ENCODE results near the gene PIEZO2. TPM values are rescaled to one million over a fixed set of nuclear protein-coding genes. Genes with fewer than 3 reads are reported as not detected.

The PIEZO2 gene
- total RNA-seq, 1 experiment from 2014 or later, result not detected

- H3K4me1 ChIP-seq (ENCODE audit: low read length), result no peaks in the 10 kb centered on the region
- H2AFZ ChIP-seq (ENCODE audit: low read length), result no peak overlapping the region
- no peaks in the 10 kb centered on the region for H4K20me1 ChIP-seq (ENCODE audit: insufficient read depth, low read depth, low read length)
- no peak overlapping the region for H3K4me2 ChIP-seq (ENCODE audit: low read depth, low read length, poor library complexity, severe bottlenecking)
- H3K9me3 ChIP-seq (ENCODE audit: low read length), result no peaks in the 10 kb centered on the region
- H3K4me3 ChIP-seq (ENCODE audit: low read length), result no peak overlapping the region
- H3K9me2 ChIP-seq (replicated peaks; ENCODE audit: insufficient read depth, low read length), result no peaks in the 10 kb centered on the region
- H3K36me3 ChIP-seq (ENCODE audit: insufficient read depth, low read length), result no peaks in the 10 kb centered on the region
- H3K9ac ChIP-seq (ENCODE audit: low read length), result no peak overlapping the region
- DNase-seq, result no peak
- H3K27me3 ChIP-seq (ENCODE audit: low read length), result no peaks in the 10 kb centered on the region
- H3K79me2 ChIP-seq (ENCODE audit: low read length), result no peaks in the 10 kb centered on the region
- no peak overlapping the region for H3K27ac ChIP-seq (ENCODE audit: low read length)
Observed at GRCh38 chr18:11033503-11033902, 115.9 kb downstream of the PIEZO2 start.

DNA sequence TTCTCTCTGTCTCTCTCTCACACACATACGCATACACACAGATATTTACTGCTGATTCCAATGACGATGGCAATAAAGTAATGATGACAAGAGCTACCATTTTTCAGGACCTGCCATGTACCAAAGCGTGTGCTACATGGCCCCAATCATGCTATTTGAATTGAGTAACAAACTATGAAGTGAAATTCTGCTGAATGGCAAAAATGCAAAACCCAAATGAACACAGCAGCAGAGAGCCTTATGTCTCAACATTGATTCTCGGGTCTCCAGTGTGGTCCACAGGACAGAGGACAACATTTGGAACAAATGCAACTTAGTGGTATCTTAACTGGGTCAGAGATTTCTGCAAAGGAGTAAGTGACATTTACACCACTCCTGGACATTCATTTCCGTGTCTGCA is 117.4 kb downstream of the PIEZO2 start:
- Histone ChIP-seq H3K9me2 (replicated peaks; ENCODE audit: insufficient read depth, low read length) (no peaks in the 10 kb centered on the region), H3K79me2 (ENCODE audit: low read length) (no peaks in the 10 kb centered on the region), H3K4me3 (ENCODE audit: low read length) (no peak overlapping the region)

GRCh38 chr18:11029021-11029420 is 120.3 kb downstream of the PIEZO2 start:
- Histone ChIP-seq H3K4me2 (ENCODE audit: low read depth, low read length, poor library complexity, severe bottlenecking) (no peak overlapping the region), H3K9me3 (ENCODE audit: low read length) (no peaks in the 10 kb centered on the region), H3K9ac (ENCODE audit: low read length) (no peak overlapping the region), H3K36me3 (ENCODE audit: insufficient read depth, low read length) (no peaks in the 10 kb centered on the region), H3K79me2 (ENCODE audit: low read length) (no peaks in the 10 kb centered on the region), H3K4me3 (ENCODE audit: low read length) (no peak overlapping the region), H3K27ac (ENCODE audit: low read length) (no peak overlapping the region), H3K4me1 (ENCODE audit: low read length) (no peaks in the 10 kb centered on the region), H3K9me2 (replicated peaks; ENCODE audit: insufficient read depth, low read length) (no peaks in the 10 kb centered on the region), H3K27me3 (ENCODE audit: low read length) (no peaks in the 10 kb centered on the region), H4K20me1 (ENCODE audit: insufficient read depth, low read depth, low read length) (no peaks in the 10 kb centered on the region), H2AFZ (ENCODE audit: low read length) (no peak overlapping the region)
- DNase-seq, result no peak

More for the DNA sequence above, 117.4 kb downstream of the PIEZO2 start:
- Histone ChIP-seq H3K4me2 (ENCODE audit: low read depth, low read length, poor library complexity, severe bottlenecking) (no peak overlapping the region), H3K4me1 (ENCODE audit: low read length) (no peaks in the 10 kb centered on the region), H4K20me1 (ENCODE audit: insufficient read depth, low read depth, low read length) (no peaks in the 10 kb centered on the region), H3K9ac (ENCODE audit: low read length) (no peak overlapping the region), H3K27me3 (ENCODE audit: low read length) (no peaks in the 10 kb centered on the region), H3K9me3 (ENCODE audit: low read length) (no peaks in the 10 kb centered on the region), H3K36me3 (ENCODE audit: insufficient read depth, low read length) (no peaks in the 10 kb centered on the region), H2AFZ (ENCODE audit: low read length) (no peak overlapping the region), H3K27ac (ENCODE audit: low read length) (no peak overlapping the region)
- DNase-seq, result no peak

GRCh38 chr18:11027862-11028261 is 121.5 kb downstream of the PIEZO2 start:
- no peak for DNase-seq
- Histone ChIP-seq H2AFZ (ENCODE audit: low read length) (no peak overlapping the region), H3K27ac (ENCODE audit: low read length) (no peak overlapping the region), H3K4me2 (ENCODE audit: low read depth, low read length, poor library complexity, severe bottlenecking) (no peak overlapping the region), H4K20me1 (ENCODE audit: insufficient read depth, low read depth, low read length) (no peaks in the 10 kb centered on the region), H3K27me3 (ENCODE audit: low read length) (no peaks in the 10 kb centered on the region), H3K36me3 (ENCODE audit: insufficient read depth, low read length) (no peaks in the 10 kb centered on the region), H3K4me1 (ENCODE audit: low read length) (no peaks in the 10 kb centered on the region), H3K4me3 (ENCODE audit: low read length) (no peak overlapping the region), H3K79me2 (ENCODE audit: low read length) (no peaks in the 10 kb centered on the region), H3K9me2 (replicated peaks; ENCODE audit: insufficient read depth, low read length) (no peaks in the 10 kb centered on the region), H3K9me3 (ENCODE audit: low read length) (no peaks in the 10 kb centered on the region), H3K9ac (ENCODE audit: low read length) (no peak overlapping the region)

GRCh38 chr18:11025671-11026070 is 123.7 kb downstream of the PIEZO2 start:
- no peak for DNase-seq
- H3K4me2 ChIP-seq (ENCODE audit: low read depth, low read length, poor library complexity, severe bottlenecking), result no peak overlapping the region
- no peaks in the 10 kb centered on the region for H4K20me1 ChIP-seq (ENCODE audit: insufficient read depth, low read depth, low read length)
- H3K4me1 ChIP-seq (ENCODE audit: low read length), result no peaks in the 10 kb centered on the region
- no peaks in the 10 kb centered on the region for H3K9me3 ChIP-seq (ENCODE audit: low read length)
- no peaks in the 10 kb centered on the region for H3K36me3 ChIP-seq (ENCODE audit: insufficient read depth, low read length)
- no peak overlapping the region for H3K27ac ChIP-seq (ENCODE audit: low read length)
- no peak overlapping the region for H2AFZ ChIP-seq (ENCODE audit: low read length)
- H3K9ac ChIP-seq (ENCODE audit: low read length), result no peak overlapping the region
- no peaks in the 10 kb centered on the region for H3K9me2 ChIP-seq (replicated peaks; ENCODE audit: insufficient read depth, low read length)
- no peak overlapping the region for H3K4me3 ChIP-seq (ENCODE audit: low read length)
- H3K79me2 ChIP-seq (ENCODE audit: low read length), result no peaks in the 10 kb centered on the region
- H3K27me3 ChIP-seq (ENCODE audit: low read length), result no peaks in the 10 kb centered on the region

GRCh38 chr18:11024928-11025669 is 124.3 kb downstream of the PIEZO2 start:
- Histone ChIP-seq H2AFZ (ENCODE audit: low read length) (no peak overlapping the region), H3K9me3 (ENCODE audit: low read length) (no peaks in the 10 kb centered on the region), H3K36me3 (ENCODE audit: insufficient read depth, low read length) (no peaks in the 10 kb centered on the region), H3K9me2 (replicated peaks; ENCODE audit: insufficient read depth, low read length) (no peaks in the 10 kb centered on the region), H3K4me1 (ENCODE audit: low read length) (no peaks in the 10 kb centered on the region), H3K79me2 (ENCODE audit: low read length) (no peaks in the 10 kb centered on the region), H3K4me3 (ENCODE audit: low read length) (no peak overlapping the region), H3K27me3 (ENCODE audit: low read length) (no peaks in the 10 kb centered on the region), H3K4me2 (ENCODE audit: low read depth, low read length, poor library complexity, severe bottlenecking) (no peak overlapping the region), H3K9ac (ENCODE audit: low read length) (no peak overlapping the region), H3K27ac (ENCODE audit: low read length) (no peak overlapping the region), H4K20me1 (ENCODE audit: insufficient read depth, low read depth, low read length) (no peaks in the 10 kb centered on the region)
- DNase-seq, result no peak

- Histone ChIP-seq H3K36me3 (ENCODE audit: insufficient read depth, low read length) (no peaks in the 10 kb centered on the region), H3K9ac (ENCODE audit: low read length) (no peak overlapping the region), H3K9me3 (ENCODE audit: low read length) (no peaks in the 10 kb centered on the region), H4K20me1 (ENCODE audit: insufficient read depth, low read depth, low read length) (no peaks in the 10 kb centered on the region), H2AFZ (ENCODE audit: low read length) (no peak overlapping the region), H3K4me1 (ENCODE audit: low read length) (no peaks in the 10 kb centered on the region), H3K9me2 (replicated peaks; ENCODE audit: insufficient read depth, low read length) (no peaks in the 10 kb centered on the region), H3K27me3 (ENCODE audit: low read length) (no peaks in the 10 kb centered on the region), H3K4me2 (ENCODE audit: low read depth, low read length, poor library complexity, severe bottlenecking) (no peak overlapping the region), H3K4me3 (ENCODE audit: low read length) (no peak overlapping the region), H3K27ac (ENCODE audit: low read length) (no peak overlapping the region), H3K79me2 (ENCODE audit: low read length) (no peaks in the 10 kb centered on the region)
- DNase-seq, result no peak
Observed at GRCh38 chr18:11021477-11021876, 127.9 kb downstream of the PIEZO2 start.

GRCh38 chr18:11020877-11021414 is 128.4 kb downstream of the PIEZO2 start:
- Histone ChIP-seq H3K27ac (ENCODE audit: low read length) (no peak overlapping the region), H3K4me2 (ENCODE audit: low read depth, low read length, poor library complexity, severe bottlenecking) (no peak overlapping the region), H3K4me1 (ENCODE audit: low read length) (no peaks in the 10 kb centered on the region), H3K27me3 (ENCODE audit: low read length) (no peaks in the 10 kb centered on the region), H3K4me3 (ENCODE audit: low read length) (no peak overlapping the region), H3K79me2 (ENCODE audit: low read length) (no peaks in the 10 kb centered on the region), H3K9ac (ENCODE audit: low read length) (no peak overlapping the region), H3K9me3 (ENCODE audit: low read length) (no peaks in the 10 kb centered on the region), H4K20me1 (ENCODE audit: insufficient read depth, low read depth, low read length) (no peaks in the 10 kb centered on the region), H3K36me3 (ENCODE audit: insufficient read depth, low read length) (no peaks in the 10 kb centered on the region), H3K9me2 (replicated peaks; ENCODE audit: insufficient read depth, low read length) (no peaks in the 10 kb centered on the region), H2AFZ (ENCODE audit: low read length) (no peak overlapping the region)
- DNase-seq, result no peak
